Upper lobe of right lung (tissue), 1 donor: Measurements from ENCODE around the gene ELAC2. TPM values are rescaled to one million over a fixed set of nuclear protein-coding genes. Genes with fewer than 3 reads are reported as not detected.
A peak's percentile ranks its signal among the peaks of the same experiment; 100 is the strongest.

ENCODE experiments used
- ATAC-seq: fragments of 200-7000 bp; cut with Tn5 transposase; one replicate; pipeline ENCODE4 v1.9.1; 2020; ENCODE audit warnings: mild to moderate bottlenecking, moderate library complexity
- DNase-seq: peaks from one replicate; pipeline ENCODE4 v3.0.0-alpha.2; 2020
- H3K27ac ChIP-seq: fragments of 200-600 bp; one replicate; pipeline ENCODE4 v1.8.0; 2022
- H3K27me3 ChIP-seq: fragments of 200-600 bp; one replicate; pipeline ENCODE4 v1.8.0; 2022; ENCODE audit warnings: mild to moderate bottlenecking
- H3K36me3 ChIP-seq: fragments of 200-600 bp; one replicate; pipeline ENCODE4 v1.8.0; 2022
- H3K4me1 ChIP-seq: fragments of 200-600 bp; one replicate; pipeline ENCODE4 v1.8.0; 2022
- H3K4me3 ChIP-seq: fragments of 200-600 bp; one replicate; pipeline ENCODE4 v1.8.0; 2022; ENCODE audit warnings: mild to moderate bottlenecking
- H3K9me3 ChIP-seq: fragments of 200-600 bp; one replicate; pipeline ENCODE4 v1.8.0; 2022
- CTCF ChIP-seq: fragments of 200-600 bp; IDR thresholded peaks from one replicate; pipeline ENCODE4 v1.8.0; 2022; ENCODE audit warnings: antibody characterized with exemption
- intact Hi-C: fragments of 100-400 bp; cut with DNase I; formaldehyde crosslinking; loops from one replicate; pipeline ENCODE4 v1.11.0; 2022
- total RNA-seq: library from RNA; stranded (reverse); fragmentation: NEBNext Ultra II Directional; extraction: Animal tissue kit (Norgen Biotek cat#: 25700); gene quantifications from one replicate; pipeline ENCODE4 v1.2.1, GENCODE V29; 2021
- donor health status: DM: no; HTN: yes; CAD: no; lungs with severe emphysema.

ELAC2 gene
- total RNA-seq, 1 donor from 2014 or later, result 35.3 TPM

- intact Hi-C loops, result no loop called here
- H3K9me3 ChIP-seq, result no peaks in the 10 kb centered on the region
- H3K4me3 ChIP-seq, result no peak overlapping the region
- ATAC-seq (no peak), DNase-seq (no peak)
- H3K4me1 ChIP-seq, result no peaks in the 10 kb centered on the region
- H3K27me3 ChIP-seq, result no peaks in the 10 kb centered on the region
- no peak overlapping the region for H3K27ac ChIP-seq
- H3K36me3 ChIP-seq, result peaks cover 49% of the 10 kb centered on the region
- TF ChIP-seq CTCF, result no peak
These were observed 27.6 kb downstream of the ELAC2 start for GRCh38 chr17:12990041-12990808.

GRCh38 chr17:12987120-12987519 is 30.7 kb downstream of the ELAC2 start:
- Histone ChIP-seq H3K9me3 (no peaks in the 10 kb centered on the region), H3K4me1 (no peaks in the 10 kb centered on the region), H3K27me3 (no peaks in the 10 kb centered on the region), H3K4me3 (no peak overlapping the region), H3K36me3 (peaks cover 18% of the 10 kb centered on the region), H3K27ac (no peak overlapping the region)
- TF ChIP-seq CTCF, result no peak
- intact Hi-C loops, result no loop called here
- no peak for DNase-seq
- no peak for ATAC-seq

- Histone ChIP-seq H3K9me3 (no peaks in the 10 kb centered on the region), H3K27ac (no peak overlapping the region), H3K36me3 (peaks cover 3% of the 10 kb centered on the region), H3K4me1 (no peaks in the 10 kb centered on the region), H3K4me3 (no peak overlapping the region), H3K27me3 (no peaks in the 10 kb centered on the region)
- TF ChIP-seq CTCF, result no peak
- ATAC-seq, result no peak
- no peak for DNase-seq
- intact Hi-C loops, result no loop called here
These were observed 32.2 kb downstream of the ELAC2 start for GRCh38 chr17:12985431-12986293.

GRCh38 chr17:12983991-12984884 is 33.6 kb downstream of the ELAC2 start:
- no peak for TF ChIP-seq CTCF
- intact Hi-C loops, result no loop called here
- ATAC-seq (peak; percentile 19), DNase-seq (no peak)
- peak overlapping the region; percentile 15 for H3K4me3 ChIP-seq
- no peak overlapping the region for H3K27ac ChIP-seq
- no peaks in the 10 kb centered on the region for H3K4me1 ChIP-seq
- H3K27me3 ChIP-seq, result no peaks in the 10 kb centered on the region
- no peaks in the 10 kb centered on the region for H3K9me3 ChIP-seq
- H3K36me3 ChIP-seq, result no peaks in the 10 kb centered on the region

GRCh38 chr17:12982224-12982623 is 35.6 kb downstream of the ELAC2 start:
- H3K4me1 ChIP-seq, result no peaks in the 10 kb centered on the region
- no peak for ATAC-seq
- no peak overlapping the region for H3K4me3 ChIP-seq
- intact Hi-C loops, result no loop called here
- no peaks in the 10 kb centered on the region for H3K9me3 ChIP-seq
- no peak for TF ChIP-seq CTCF
- H3K27me3 ChIP-seq, result no peaks in the 10 kb centered on the region
- H3K27ac ChIP-seq, result no peak overlapping the region
- H3K36me3 ChIP-seq, result no peaks in the 10 kb centered on the region
- no peak for DNase-seq
